Activated CD8-positive, alpha-beta memory T cell treated with anti-CD3 and anti-CD28 coated beads, Interleukin-2, amount 10 ng/mL, durations not matched to agents 7 days and 5 days (primary cell): ENCODE data around the gene KRTAP12-3. TPM values are rescaled to one million over a fixed set of nuclear protein-coding genes. Genes with fewer than 3 reads are reported as not detected.
A peak's percentile ranks its signal among the peaks of the same experiment; 100 is the strongest.

ENCODE experiments used
- ATAC-seq: fragments of 150-1000 bp; cut with Tn5 transposase; one replicate; pipeline ENCODE4 v1.10.0; 2021; ENCODE audit warnings: moderate library complexity
- CTCF ChIA-PET: fragments of 350-600 bp; sonication (Branson Sonifier 250); formaldehyde crosslinking; loops from one replicate; lab custom pipeline; 2021; ENCODE audit warnings: antibody characterized with exemption; lab: Charles Lee
- DNase-seq: peaks from one replicate; pipeline ENCODE4 v3.0.0-alpha.2; 2020
- H3K27ac Mint-ChIP-seq: one replicate; pipeline ENCODE4 v1.8.0; 2021; ENCODE audit warnings: mild to moderate bottlenecking, mixed read lengths
- H3K27me3 Mint-ChIP-seq: one replicate; pipeline ENCODE4 v1.8.0; 2021; ENCODE audit warnings: mixed read lengths
- H3K36me3 Mint-ChIP-seq: one replicate; pipeline ENCODE4 v1.8.0; 2021; ENCODE audit warnings: mild to moderate bottlenecking, mixed read lengths
- H3K4me1 Mint-ChIP-seq: one replicate; pipeline ENCODE4 v1.8.0; 2021; ENCODE audit warnings: mixed read lengths
- H3K4me3 Mint-ChIP-seq: one replicate; pipeline ENCODE4 v1.8.0; 2021; ENCODE audit warnings: mild to moderate bottlenecking, moderate library complexity, mixed read lengths
- H3K9me3 Mint-ChIP-seq: one replicate; pipeline ENCODE4 v1.8.0; 2022; ENCODE audit warnings: low read depth, mixed read lengths
- total RNA-seq, 2 experiments: library from RNA; stranded (reverse); gene quantifications; one replicate each; pipeline ENCODE4 v1.2.3, GENCODE V29; 2021

The KRTAP12-3 gene
- total RNA-seq, 2 experiments from 2014 or later, result not detected

DNA sequence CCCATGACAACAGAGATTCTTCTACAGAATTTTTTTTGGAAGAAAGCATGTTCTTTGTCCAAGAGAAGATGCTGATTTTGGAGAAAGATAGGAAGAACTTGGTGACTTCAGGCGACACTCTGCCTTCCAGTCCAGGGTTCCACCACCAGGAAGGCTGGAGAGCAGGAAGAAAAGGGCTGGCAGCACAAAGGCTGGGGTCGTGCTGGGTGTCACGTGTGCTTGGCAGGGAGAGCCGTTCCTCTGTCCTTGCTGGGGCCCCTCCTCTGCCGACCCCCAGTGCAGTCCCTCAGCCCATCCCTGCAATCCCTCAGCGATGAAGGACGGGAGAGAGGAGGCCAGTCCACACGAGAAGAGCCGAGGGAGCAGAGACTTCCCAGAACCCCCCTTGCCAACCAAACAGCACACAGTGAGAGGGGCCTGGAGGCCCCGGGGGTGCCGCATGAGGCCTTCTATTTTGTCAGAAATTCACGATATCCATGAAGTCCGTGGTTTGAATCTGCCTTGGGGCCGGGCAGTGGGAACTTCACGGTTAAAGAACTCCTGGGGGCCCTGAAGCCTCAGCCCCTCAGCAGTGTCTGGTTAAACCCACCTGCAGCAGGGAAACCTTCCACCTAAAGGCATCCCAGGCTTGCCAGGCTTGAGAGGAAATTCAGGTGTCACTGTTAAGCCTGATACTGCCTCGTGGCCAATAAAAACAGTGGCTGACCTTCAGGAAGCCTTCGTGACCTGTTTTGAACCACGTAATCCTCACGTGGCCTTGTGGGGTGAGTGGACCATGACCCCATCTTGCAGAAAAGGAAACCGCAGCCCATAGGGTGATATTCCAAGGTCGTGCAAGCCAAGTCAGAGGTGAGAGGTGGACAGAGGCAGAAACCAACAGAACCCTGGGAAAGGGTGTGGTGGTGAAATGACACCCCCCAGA lies 42.6 kb downstream of the KRTAP12-3 start:
- Mint-ChIP-seq H3K4me1 (no peaks in the 10 kb centered on the region), H3K4me3 (no peak overlapping the region), H3K9me3 (no peaks in the 10 kb centered on the region), H3K27me3 (peaks cover 85% of the 10 kb centered on the region), H3K36me3 (peaks cover 1% of the 10 kb centered on the region), H3K27ac (no peak overlapping the region)
- CTCF ChIA-PET, result no interaction called here
- peak; percentile 34 for DNase-seq
- ATAC-seq, result no peak

GRCh38 chr21:44701023-44701400 lies 43.3 kb downstream of the KRTAP12-3 start:
- ATAC-seq (no peak), DNase-seq (no peak)
- Mint-ChIP-seq H3K4me3 (no peak overlapping the region), H3K36me3 (peaks cover 6% of the 10 kb centered on the region), H3K4me1 (no peaks in the 10 kb centered on the region), H3K27ac (no peak overlapping the region), H3K27me3 (peaks cover 89% of the 10 kb centered on the region), H3K9me3 (no peaks in the 10 kb centered on the region)
- CTCF ChIA-PET, result interaction anchor here (1.0 kb wide), 1 partner anchor 9 kb away, joined by 3 read pairs; no protein-coding TSS in a partner anchor

DNA sequence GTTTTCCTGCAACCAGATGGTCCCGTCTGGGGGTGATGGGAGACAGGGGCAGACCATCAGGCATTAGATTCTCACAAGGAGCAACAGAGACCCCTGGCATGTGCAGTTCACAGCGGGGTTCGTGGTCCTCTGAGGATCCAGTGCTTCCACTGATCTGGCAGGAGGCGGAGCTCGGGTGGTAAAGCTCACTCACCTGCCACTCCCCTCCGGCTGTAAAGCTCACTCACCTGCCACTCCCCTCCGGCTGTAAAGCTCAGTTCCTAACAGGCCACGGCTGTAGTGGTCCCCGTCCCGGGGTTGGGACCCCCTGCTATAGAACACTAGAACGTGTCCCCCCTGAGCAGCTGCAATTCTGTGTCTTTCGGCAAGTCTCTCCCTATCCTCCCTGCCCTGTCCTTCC lies 43.8 kb downstream of the KRTAP12-3 start:
- CTCF ChIA-PET, result interaction anchor here (1.0 kb wide), 1 partner anchor 10 kb away, joined by 3 read pairs; no protein-coding TSS in a partner anchor
- H3K27me3 Mint-ChIP-seq, result peaks cover 90% of the 10 kb centered on the region
- ATAC-seq (no peak), DNase-seq (peak; percentile 35)
- no peaks in the 10 kb centered on the region for H3K4me1 Mint-ChIP-seq
- H3K36me3 Mint-ChIP-seq, result peaks cover 9% of the 10 kb centered on the region
- no peak overlapping the region for H3K4me3 Mint-ChIP-seq
- H3K27ac Mint-ChIP-seq, result no peak overlapping the region
- H3K9me3 Mint-ChIP-seq, result no peaks in the 10 kb centered on the region

DNA sequence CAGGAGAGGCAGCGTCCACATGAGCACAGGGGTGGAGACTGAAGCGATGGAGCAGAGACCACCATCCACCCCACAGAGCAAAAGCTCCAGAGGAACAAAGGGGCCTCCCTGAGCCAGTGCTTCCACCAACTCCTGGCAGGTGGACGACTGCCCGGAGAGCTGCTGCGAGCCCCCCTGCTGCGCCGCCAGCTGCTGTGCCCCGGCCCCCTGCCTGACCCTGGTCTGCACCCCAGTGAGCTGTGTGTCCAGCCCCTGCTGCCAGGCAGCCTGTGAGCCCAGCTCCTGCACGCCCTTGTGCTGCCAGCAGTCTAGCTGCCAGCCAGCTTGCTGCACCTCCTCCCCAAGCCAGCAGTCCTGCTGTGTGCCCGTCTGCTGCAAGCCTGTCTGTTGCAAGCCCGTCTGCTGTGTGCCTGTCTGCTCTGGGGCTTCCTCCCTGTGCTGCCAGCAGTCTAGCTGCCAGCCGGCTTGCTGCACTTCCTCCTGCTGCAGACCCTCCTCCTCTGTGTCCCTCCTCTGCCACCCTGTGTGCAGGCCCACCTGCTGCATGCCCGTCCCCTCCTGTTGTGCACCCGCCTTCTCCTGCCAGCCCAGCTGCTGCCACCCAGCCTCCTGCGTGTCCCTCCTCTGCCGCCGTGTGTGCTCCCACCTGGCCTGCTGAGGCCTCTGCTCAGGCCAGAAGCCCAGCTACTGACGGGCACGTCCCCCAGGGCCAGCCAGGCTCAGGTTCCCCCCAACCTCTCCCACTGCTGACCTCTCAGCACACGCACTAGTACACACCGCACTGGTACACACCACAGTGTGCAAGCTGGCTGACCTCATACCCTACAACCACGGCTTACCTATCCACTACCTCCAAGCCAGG lies 44.6 kb downstream of the KRTAP12-3 start:
- H3K27ac Mint-ChIP-seq, result no peak overlapping the region
- ATAC-seq (no peak), DNase-seq (peak; percentile 37)
- no peak overlapping the region for H3K4me3 Mint-ChIP-seq
- no peaks in the 10 kb centered on the region for H3K4me1 Mint-ChIP-seq
- peaks cover 9% of the 10 kb centered on the region for H3K36me3 Mint-ChIP-seq
- H3K9me3 Mint-ChIP-seq, result no peaks in the 10 kb centered on the region
- CTCF ChIA-PET, result interaction anchor here (1.0 kb wide), 2 partner anchors 10 to 192 kb away, joined by 3 read pairs; no protein-coding TSS in a partner anchor
- peaks cover 88% of the 10 kb centered on the region for H3K27me3 Mint-ChIP-seq

DNA sequence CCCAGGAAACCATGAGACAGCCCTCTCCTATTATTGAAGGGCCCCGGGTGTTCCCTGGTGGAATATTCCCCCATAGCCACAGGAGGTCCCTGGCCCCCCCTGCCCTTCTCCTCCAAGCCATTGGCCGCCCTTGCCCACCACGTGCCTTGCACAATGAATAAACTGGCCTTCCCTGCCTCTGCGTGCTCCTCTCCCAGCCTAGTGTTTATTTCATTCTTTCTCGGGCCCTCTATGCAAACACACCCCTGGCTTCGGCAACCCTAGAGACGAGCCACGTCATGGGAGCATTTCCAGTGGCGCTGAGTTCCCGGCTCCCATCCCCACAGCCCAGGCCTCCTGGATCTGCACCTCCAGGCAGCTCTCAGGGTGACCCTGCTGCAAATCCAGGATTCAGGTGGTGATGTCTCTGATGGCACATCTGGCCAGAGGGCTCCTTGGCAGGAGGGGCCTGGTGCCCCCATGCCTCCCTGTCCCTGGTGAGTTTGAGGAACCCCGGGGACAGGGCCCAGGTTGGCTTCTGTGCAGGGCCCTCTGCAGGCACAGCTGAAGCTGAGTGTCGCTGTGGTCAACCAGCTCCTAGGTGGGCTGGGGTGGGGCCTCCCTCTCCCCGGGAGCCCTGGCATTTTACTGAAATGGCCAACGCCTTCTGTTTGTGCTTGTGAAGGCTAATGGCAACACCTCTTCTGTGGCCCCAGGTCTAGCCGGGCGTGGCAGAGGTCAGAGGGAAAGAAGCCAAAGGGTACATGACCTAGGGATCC lies 45.4 kb downstream of the KRTAP12-3 start:
- CTCF ChIA-PET, result interaction anchor here (1.0 kb wide), 1 partner anchor 193 kb away, joined by 3 read pairs; no protein-coding TSS in a partner anchor
- DNase-seq, result peak; percentile 29
- peaks cover 9% of the 10 kb centered on the region for H3K36me3 Mint-ChIP-seq
- H3K4me1 Mint-ChIP-seq, result no peaks in the 10 kb centered on the region
- H3K4me3 Mint-ChIP-seq, result no peak overlapping the region
- no peak for ATAC-seq
- H3K9me3 Mint-ChIP-seq, result no peaks in the 10 kb centered on the region
- H3K27me3 Mint-ChIP-seq, result peaks cover 88% of the 10 kb centered on the region
- H3K27ac Mint-ChIP-seq, result no peak overlapping the region

DNA sequence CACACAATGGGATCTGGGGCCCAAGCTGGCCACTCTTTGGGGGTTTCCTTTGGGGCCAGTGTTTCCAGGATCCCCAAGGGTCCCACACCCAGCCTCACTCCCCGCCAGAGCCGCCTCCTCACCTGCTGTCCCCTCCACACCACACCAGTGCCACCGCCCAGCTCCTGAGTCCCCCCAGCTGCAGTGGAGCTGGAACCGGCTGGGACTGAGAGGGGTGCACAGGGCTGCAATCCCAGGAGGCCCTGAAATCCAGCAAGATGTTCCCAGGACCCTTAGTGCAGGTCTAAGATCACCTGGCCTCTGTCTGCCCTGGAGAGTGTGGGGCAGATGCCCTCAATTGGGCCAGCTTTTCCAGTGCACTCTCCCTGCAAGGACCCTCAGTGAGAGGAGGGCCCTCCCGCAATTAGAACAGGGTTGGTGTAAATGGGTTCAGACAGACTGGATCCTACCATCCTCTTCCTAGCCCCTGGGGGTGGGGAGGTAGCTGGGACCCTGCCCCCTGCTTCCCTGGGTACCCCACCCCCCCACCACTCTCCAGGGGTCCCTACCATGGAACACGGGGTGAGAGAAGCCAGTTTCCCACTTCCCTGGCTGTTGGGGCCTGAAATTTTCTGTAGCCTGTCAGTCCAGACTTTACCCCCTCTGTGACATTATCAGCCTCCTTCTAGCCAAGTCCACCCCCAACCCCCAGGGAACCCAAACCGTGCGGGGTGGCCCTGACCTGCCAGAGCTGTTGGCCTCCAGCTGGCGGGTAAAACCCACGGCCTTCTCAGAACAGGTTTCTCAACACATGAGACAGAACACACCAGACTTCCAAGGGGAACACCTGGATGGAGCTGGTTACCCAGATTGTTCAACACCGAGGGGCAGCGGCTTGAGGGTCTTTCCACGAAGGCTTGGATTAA lies 46.3 kb downstream of the KRTAP12-3 start:
- DNase-seq (peak; percentile 38), ATAC-seq (no peak)
- peaks cover 88% of the 10 kb centered on the region for H3K27me3 Mint-ChIP-seq
- CTCF ChIA-PET, result interaction anchor here (1.0 kb wide), 1 partner anchor 193 kb away, joined by 3 read pairs; no protein-coding TSS in a partner anchor
- H3K4me3 Mint-ChIP-seq, result no peak overlapping the region
- H3K36me3 Mint-ChIP-seq, result peaks cover 9% of the 10 kb centered on the region
- no peaks in the 10 kb centered on the region for H3K9me3 Mint-ChIP-seq
- no peak overlapping the region for H3K27ac Mint-ChIP-seq
- H3K4me1 Mint-ChIP-seq, result no peaks in the 10 kb centered on the region

DNA sequence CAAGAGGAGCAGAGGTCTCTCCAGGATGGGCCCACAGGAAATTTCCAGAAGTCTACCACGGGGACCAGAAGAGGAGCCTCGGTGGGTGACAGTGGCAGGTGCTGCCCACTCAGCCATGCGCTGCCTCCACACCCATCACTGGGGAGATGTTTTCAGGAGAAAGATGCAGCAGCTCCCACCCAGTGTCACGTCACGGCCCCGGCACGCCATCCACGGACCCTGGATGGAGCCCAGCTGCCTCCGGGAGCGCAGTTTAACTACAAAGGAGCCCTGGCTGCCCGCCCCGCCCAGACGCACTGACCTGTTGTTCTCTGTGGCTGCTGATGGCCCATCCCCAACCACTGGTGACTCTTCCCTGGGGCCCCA lies 46.9 kb downstream of the KRTAP12-3 start:
- Mint-ChIP-seq H3K4me1 (peaks cover 1% of the 10 kb centered on the region), H3K4me3 (no peak overlapping the region), H3K27me3 (peaks cover 91% of the 10 kb centered on the region), H3K9me3 (no peaks in the 10 kb centered on the region), H3K36me3 (peaks cover 9% of the 10 kb centered on the region), H3K27ac (no peak overlapping the region)
- DNase-seq (peak; percentile 19), ATAC-seq (no peak)
- CTCF ChIA-PET, result no interaction called here

GRCh38 chr21:44706026-44706705 lies 48.4 kb downstream of the KRTAP12-3 start:
- Mint-ChIP-seq H3K36me3 (peaks cover 9% of the 10 kb centered on the region), H3K27ac (no peak overlapping the region), H3K4me3 (no peak overlapping the region), H3K9me3 (no peaks in the 10 kb centered on the region), H3K27me3 (peaks cover 91% of the 10 kb centered on the region), H3K4me1 (peaks cover 3% of the 10 kb centered on the region)
- ATAC-seq, result no peak
- DNase-seq, result peak; percentile 22
- CTCF ChIA-PET, result no interaction called here

DNA sequence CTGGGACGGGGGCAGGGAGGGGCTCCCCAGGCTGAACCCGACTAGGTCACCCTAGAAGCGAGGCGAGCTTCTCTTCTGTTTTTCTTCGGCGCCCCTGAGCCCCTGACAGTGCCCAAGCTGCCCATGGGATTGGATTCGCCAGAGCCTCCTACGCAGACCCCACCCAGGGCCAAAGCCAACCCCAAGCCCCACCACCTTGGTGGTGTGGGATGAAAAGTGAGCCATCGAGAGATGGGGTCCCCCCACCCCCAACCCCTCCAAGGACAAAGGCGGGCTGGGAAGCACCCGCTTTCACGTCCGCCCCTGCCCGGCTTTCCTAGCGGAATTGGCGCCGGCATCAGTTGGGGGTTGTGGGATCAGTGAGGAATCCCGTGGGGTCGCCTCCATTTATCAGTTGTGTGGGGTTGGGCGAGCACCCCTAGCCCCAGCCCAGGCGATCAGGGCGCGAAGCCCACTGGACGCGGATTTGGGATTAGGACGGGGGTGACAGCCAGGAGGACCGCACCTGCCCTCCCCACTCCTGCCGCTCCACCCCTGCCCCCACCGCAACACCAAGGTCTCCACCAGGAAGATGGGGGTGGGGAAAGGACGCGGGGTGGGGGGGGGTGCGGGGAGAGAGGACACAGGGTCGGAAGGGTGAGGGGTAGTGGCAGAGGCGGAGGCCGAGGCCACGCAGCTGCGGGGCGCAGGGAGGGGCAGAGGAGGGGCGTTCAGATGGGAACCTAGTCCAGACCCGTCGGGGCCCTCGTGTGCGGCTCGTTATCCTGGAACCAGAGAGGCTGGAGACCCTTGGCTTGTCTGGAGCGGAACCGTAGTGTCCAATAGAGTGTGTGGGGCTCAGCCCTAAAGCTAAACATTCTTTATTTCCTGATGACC lies 49.2 kb downstream of the KRTAP12-3 start:
- H3K4me1 Mint-ChIP-seq, result peaks cover 3% of the 10 kb centered on the region
- H3K36me3 Mint-ChIP-seq, result peaks cover 9% of the 10 kb centered on the region
- CTCF ChIA-PET, result no interaction called here
- H3K4me3 Mint-ChIP-seq, result no peak overlapping the region
- peak; percentile 21 for DNase-seq
- peaks cover 90% of the 10 kb centered on the region for H3K27me3 Mint-ChIP-seq
- no peaks in the 10 kb centered on the region for H3K9me3 Mint-ChIP-seq
- no peak overlapping the region for H3K27ac Mint-ChIP-seq
- no peak for ATAC-seq
